Testis (tissue), 2 donors: ENCODE measurements around the gene ADCY10.

Experiments used
- POLR2A ChIP-seq: fragments of 450-650 bp; IDR thresholded peaks from one replicate; pipeline ENCODE4 v1.6.1; 2017; ENCODE audit warnings: antibody characterized with exemption, mild to moderate bottlenecking, moderate library complexity
- TF ChIP-seq, protein P1 (sequence below), 3 experiments: fragments of 450-650 bp in 2 of 3; fragments of 200-600 bp in 1 of 3; sonication (generic) in 1 of 3; IDR thresholded peaks; one replicate each; pipeline ENCODE4 v1.5.1; 2016 to 2019; ENCODE audit warnings: antibody characterized with exemption in 3 of 3, mild to moderate bottlenecking in 2 of 3, moderate library complexity in 1 of 3

DNA sequence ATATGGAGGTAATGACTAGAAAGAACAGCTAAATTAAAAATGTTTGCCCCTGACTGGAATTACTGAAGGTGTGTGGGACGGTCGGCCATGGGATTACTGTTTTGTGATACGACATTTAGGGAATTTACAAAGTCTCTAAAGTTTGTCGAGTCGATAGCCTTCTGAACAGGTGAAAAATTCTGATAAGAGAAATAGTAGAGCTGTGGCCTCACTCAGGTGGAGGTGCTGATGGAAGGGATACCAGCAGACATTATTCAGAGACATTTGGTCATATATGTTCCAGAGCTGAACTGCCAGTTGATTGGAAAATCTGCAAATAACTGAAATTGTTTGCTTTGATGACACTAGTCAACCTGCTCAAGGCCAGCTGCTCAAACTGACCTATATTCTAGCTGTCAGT is 71.1 kb downstream of the ADCY10 start:
- TF ChIP-seq, protein P1, sequence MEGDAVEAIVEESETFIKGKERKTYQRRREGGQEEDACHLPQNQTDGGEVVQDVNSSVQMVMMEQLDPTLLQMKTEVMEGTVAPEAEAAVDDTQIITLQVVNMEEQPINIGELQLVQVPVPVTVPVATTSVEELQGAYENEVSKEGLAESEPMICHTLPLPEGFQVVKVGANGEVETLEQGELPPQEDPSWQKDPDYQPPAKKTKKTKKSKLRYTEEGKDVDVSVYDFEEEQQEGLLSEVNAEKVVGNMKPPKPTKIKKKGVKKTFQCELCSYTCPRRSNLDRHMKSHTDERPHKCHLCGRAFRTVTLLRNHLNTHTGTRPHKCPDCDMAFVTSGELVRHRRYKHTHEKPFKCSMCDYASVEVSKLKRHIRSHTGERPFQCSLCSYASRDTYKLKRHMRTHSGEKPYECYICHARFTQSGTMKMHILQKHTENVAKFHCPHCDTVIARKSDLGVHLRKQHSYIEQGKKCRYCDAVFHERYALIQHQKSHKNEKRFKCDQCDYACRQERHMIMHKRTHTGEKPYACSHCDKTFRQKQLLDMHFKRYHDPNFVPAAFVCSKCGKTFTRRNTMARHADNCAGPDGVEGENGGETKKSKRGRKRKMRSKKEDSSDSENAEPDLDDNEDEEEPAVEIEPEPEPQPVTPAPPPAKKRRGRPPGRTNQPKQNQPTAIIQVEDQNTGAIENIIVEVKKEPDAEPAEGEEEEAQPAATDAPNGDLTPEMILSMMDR (IDR thresholded peaks at IDR 0.05), result no peak
- no peak for TF ChIP-seq POLR2A
